Trophoblast cell (in vitro differentiated cells and primary cell): ENCODE results near the gene HDAC9.

Source experiments
- DNase-seq, 2 donors: peaks; one replicate each; pipeline ENCODE4 v3.0.0-alpha.2; 2016
- H2AFZ ChIP-seq: 2 replicates; pipeline ENCODE4 v1.6.1; 2013; ENCODE audit warnings: low read length, moderate library complexity, mild to moderate bottlenecking; ENCODE audit not compliant: insufficient read depth, poor library complexity
- H2AK5ac ChIP-seq: 2 replicates; pipeline ENCODE4 v1.6.1; 2013; ENCODE audit warnings: mild to moderate bottlenecking, low read length
- H2BK120ac ChIP-seq: 2 replicates; pipeline ENCODE4 v1.6.1; 2013; ENCODE audit warnings: low read length, mild to moderate bottlenecking, moderate library complexity; ENCODE audit not compliant: insufficient read depth, poor library complexity
- H2BK12ac ChIP-seq: 2 replicates; pipeline ENCODE4 v1.6.1; 2013; ENCODE audit warnings: mild to moderate bottlenecking, low read length, moderate library complexity
- H2BK5ac ChIP-seq: 2 replicates; pipeline ENCODE4 v1.6.1; 2013; ENCODE audit warnings: low read length, low read depth, moderate library complexity, mild to moderate bottlenecking; ENCODE audit not compliant: poor library complexity
- H3K14ac ChIP-seq: 2 replicates; pipeline ENCODE4 v1.6.1; 2013; ENCODE audit warnings: mild to moderate bottlenecking, low read length
- H3K18ac ChIP-seq: 2 replicates; pipeline ENCODE4 v1.6.1; 2013; ENCODE audit warnings: mild to moderate bottlenecking, low read length
- H3K23ac ChIP-seq: 2 replicates; pipeline ENCODE4 v1.6.1; 2013; ENCODE audit warnings: low read length
- H3K27ac ChIP-seq: 2 replicates; pipeline ENCODE4 v1.5.1; 2013; ENCODE audit warnings: low read depth, mild to moderate bottlenecking, inconsistent platforms, low read length, moderate library complexity
- H3K27me3 ChIP-seq: 2 replicates; pipeline ENCODE4 v1.6.1; 2013; ENCODE audit warnings: inconsistent platforms, mild to moderate bottlenecking, low read length, moderate library complexity; ENCODE audit not compliant: insufficient read depth
- H3K36me3 ChIP-seq, 2 experiments: 1 replicate in 1 of 2; 2 replicates in 1 of 2; pipeline ENCODE4 v1.6.1; 2013; ENCODE audit warnings: low read length in 2 of 2, mild to moderate bottlenecking in 2 of 2, moderate library complexity in 1 of 2; ENCODE audit not compliant: insufficient read depth in 2 of 2, control insufficient read depth in 1 of 2
- H3K4ac ChIP-seq: 2 replicates; pipeline ENCODE4 v1.6.1; 2013; ENCODE audit warnings: low read depth, mild to moderate bottlenecking, low read length, moderate library complexity
- H3K4me1 ChIP-seq, 2 experiments: 1 replicate in 1 of 2; 2 replicates in 1 of 2; pipeline ENCODE4 v1.6.1; 2013; ENCODE audit warnings: low read length in 2 of 2, mild to moderate bottlenecking in 2 of 2, moderate library complexity in 1 of 2; ENCODE audit not compliant: insufficient read depth in 2 of 2, control insufficient read depth in 1 of 2
- H3K4me2 ChIP-seq: 2 replicates; pipeline ENCODE4 v1.6.1; 2013; ENCODE audit warnings: inconsistent platforms, mild to moderate bottlenecking, low read length, moderate library complexity
- H3K4me3 ChIP-seq: 2 replicates; pipeline ENCODE4 v1.5.1; 2013; ENCODE audit warnings: mild to moderate bottlenecking, low read depth, low read length, inconsistent platforms
- H3K79me1 ChIP-seq: one replicate; pipeline ENCODE4 v1.6.1; 2013; ENCODE audit warnings: low read length
- H3K79me2 ChIP-seq: 2 replicates; pipeline ENCODE4 v1.6.1; 2013; ENCODE audit warnings: low read length, mild to moderate bottlenecking; ENCODE audit not compliant: control insufficient read depth, insufficient read depth, poor library complexity
- H3K9ac ChIP-seq: 2 replicates; pipeline ENCODE4 v1.6.1; 2013; ENCODE audit warnings: mild to moderate bottlenecking, low read length
- H3K9me3 ChIP-seq: 2 replicates; pipeline ENCODE4 v1.6.1; 2013; ENCODE audit warnings: low read depth, mild to moderate bottlenecking, control low read depth, inconsistent platforms, low read length; ENCODE audit not compliant: insufficient read depth
- H4K12ac ChIP-seq: 2 replicates; pipeline ENCODE4 v1.6.1; 2013; ENCODE audit warnings: low read depth, mild to moderate bottlenecking, low read length, moderate library complexity
- H4K8ac ChIP-seq: 2 replicates; pipeline ENCODE4 v1.6.1; 2013; ENCODE audit warnings: low read depth, mild to moderate bottlenecking, low read length, moderate library complexity
- H4K91ac ChIP-seq: one replicate; pipeline ENCODE4 v1.6.1; 2013; ENCODE audit warnings: low read depth, mild to moderate bottlenecking, low read length, moderate library complexity
- WGBS: extraction: QIAGEN DNeasy Blood & Tissue Kit; methylation state at CpG from one replicate; pipeline ENCODE4 v1.1.7; 2013; ENCODE audit warnings: missing lambda C conversion rate; ENCODE audit not compliant: insufficient read length, insufficient coverage; ENCODE audit errors: extremely low coverage; 5-methylcytosine and 5-hydroxymethylcytosine counted together

HDAC9 gene

GRCh38 chr7:18583305-18583704, 87.8 kb downstream of the HDAC9 start:
- no peaks in the 10 kb centered on the region for H3K27me3 ChIP-seq
- H2BK120ac ChIP-seq = no peak overlapping the region
- H3K4me3 ChIP-seq = no peak overlapping the region
- no peak overlapping the region for H3K4me2 ChIP-seq
- no peaks in the 10 kb centered on the region for H3K9me3 ChIP-seq
- no peaks in the 10 kb centered on the region for H3K79me2 ChIP-seq
- no peaks in the 10 kb centered on the region for H3K79me1 ChIP-seq
- no peak overlapping the region for H2BK5ac ChIP-seq
- no peaks in the 10 kb centered on the region for H3K36me3 ChIP-seq
- peaks cover 0 to 3% of the 10 kb centered on the region in 2 experiments for H3K4me1 ChIP-seq
- no peak overlapping the region for H4K91ac ChIP-seq
- peak; percentile 35 to 53 for DNase-seq
- no peak overlapping the region for H2BK12ac ChIP-seq
- H4K12ac ChIP-seq = no peak overlapping the region
- no CpG with 5 or more reads among the region's 2 CpGs for WGBS
- H3K14ac ChIP-seq = no peak overlapping the region
- no peak overlapping the region for H3K27ac ChIP-seq
- H4K8ac ChIP-seq = no peak overlapping the region
- no peak overlapping the region for H3K18ac ChIP-seq
- H3K9ac ChIP-seq = no peak overlapping the region
- H2AK5ac ChIP-seq = no peak overlapping the region
- H3K23ac ChIP-seq = no peak overlapping the region
- H3K4ac ChIP-seq = no peak overlapping the region
- H2AFZ ChIP-seq = no peak overlapping the region

GRCh38 chr7:18590241-18590640, 94.7 kb downstream of the HDAC9 start:
- Histone ChIP-seq H2BK12ac (no peak overlapping the region), H3K27me3 (no peaks in the 10 kb centered on the region), H3K79me1 (no peaks in the 10 kb centered on the region), H3K14ac (no peak overlapping the region), H2BK5ac (no peak overlapping the region), H3K4me3 (no peak overlapping the region), H3K18ac (no peak overlapping the region), H4K8ac (no peak overlapping the region), H4K91ac (no peak overlapping the region), H3K4ac (no peak overlapping the region), H3K4me1 (no peaks in the 10 kb centered on the region), H2BK120ac (no peak overlapping the region), H3K9ac (no peak overlapping the region), H3K23ac (no peak overlapping the region), H3K4me2 (no peak overlapping the region), H4K12ac (no peak overlapping the region), H3K27ac (no peak overlapping the region), H2AFZ (no peak overlapping the region), H3K79me2 (no peaks in the 10 kb centered on the region), H3K9me3 (no peaks in the 10 kb centered on the region), H2AK5ac (no peak overlapping the region), H3K36me3 (no peaks in the 10 kb centered on the region)
- no peak for DNase-seq
- WGBS = no CpG with 5 or more reads among the region's 7 CpGs

GRCh38 chr7:18590744-18591340, 95.3 kb downstream of the HDAC9 start:
- H3K79me2 ChIP-seq = no peaks in the 10 kb centered on the region
- H3K36me3 ChIP-seq = no peaks in the 10 kb centered on the region
- no peak overlapping the region for H3K9ac ChIP-seq
- H2BK12ac ChIP-seq = no peak overlapping the region
- no peak overlapping the region for H2AFZ ChIP-seq
- no peak overlapping the region for H3K4me3 ChIP-seq
- H3K79me1 ChIP-seq = no peaks in the 10 kb centered on the region
- H3K23ac ChIP-seq = no peak overlapping the region
- no peak overlapping the region for H3K4me2 ChIP-seq
- DNase-seq = peak in 1 of 2 donors; percentile 57
- no peak overlapping the region for H4K91ac ChIP-seq
- H2BK120ac ChIP-seq = no peak overlapping the region
- H3K4ac ChIP-seq = no peak overlapping the region
- H3K27me3 ChIP-seq = no peaks in the 10 kb centered on the region
- WGBS = no CpG with 5 or more reads among the region's 1 CpG
- no peak overlapping the region for H3K14ac ChIP-seq
- no peak overlapping the region for H4K8ac ChIP-seq
- H2AK5ac ChIP-seq = no peak overlapping the region
- H3K4me1 ChIP-seq = no peaks in the 10 kb centered on the region
- no peaks in the 10 kb centered on the region for H3K9me3 ChIP-seq
- no peak overlapping the region for H3K27ac ChIP-seq
- no peak overlapping the region for H2BK5ac ChIP-seq
- H3K18ac ChIP-seq = no peak overlapping the region
- H4K12ac ChIP-seq = no peak overlapping the region

- Histone ChIP-seq H2AFZ (no peak overlapping the region), H3K14ac (no peak overlapping the region), H4K91ac (no peak overlapping the region), H2BK12ac (no peak overlapping the region), H2AK5ac (no peak overlapping the region), H2BK5ac (no peak overlapping the region), H3K27me3 (no peaks in the 10 kb centered on the region), H3K9ac (no peak overlapping the region), H4K8ac (no peak overlapping the region), H4K12ac (no peak overlapping the region), H3K79me2 (no peaks in the 10 kb centered on the region), H3K9me3 (no peaks in the 10 kb centered on the region), H3K36me3 (no peaks in the 10 kb centered on the region), H3K18ac (no peak overlapping the region), H3K23ac (no peak overlapping the region), H2BK120ac (no peak overlapping the region), H3K4me2 (no peak overlapping the region), H3K4me3 (no peak overlapping the region), H3K27ac (no peak overlapping the region), H3K4me1 (no peaks in the 10 kb centered on the region), H3K79me1 (no peaks in the 10 kb centered on the region), H3K4ac (no peak overlapping the region)
- WGBS = no CpG with 5 or more reads among the region's 4 CpGs
- no peak for DNase-seq
Measured at GRCh38 chr7:18593602-18594279, 98.2 kb downstream of the HDAC9 start.
